DMS114 treated with DMSO at 0.1 percent for 48 hours (cell line): ENCODE results near the gene CAMTA1.

Source experiments
- DNase-seq: peaks from one replicate; lab custom pipeline; 2025; ENCODE audit not compliant: unreplicated experiment; lab: John Stamatoyannopoulos, UW

The CAMTA1 gene

DNA sequence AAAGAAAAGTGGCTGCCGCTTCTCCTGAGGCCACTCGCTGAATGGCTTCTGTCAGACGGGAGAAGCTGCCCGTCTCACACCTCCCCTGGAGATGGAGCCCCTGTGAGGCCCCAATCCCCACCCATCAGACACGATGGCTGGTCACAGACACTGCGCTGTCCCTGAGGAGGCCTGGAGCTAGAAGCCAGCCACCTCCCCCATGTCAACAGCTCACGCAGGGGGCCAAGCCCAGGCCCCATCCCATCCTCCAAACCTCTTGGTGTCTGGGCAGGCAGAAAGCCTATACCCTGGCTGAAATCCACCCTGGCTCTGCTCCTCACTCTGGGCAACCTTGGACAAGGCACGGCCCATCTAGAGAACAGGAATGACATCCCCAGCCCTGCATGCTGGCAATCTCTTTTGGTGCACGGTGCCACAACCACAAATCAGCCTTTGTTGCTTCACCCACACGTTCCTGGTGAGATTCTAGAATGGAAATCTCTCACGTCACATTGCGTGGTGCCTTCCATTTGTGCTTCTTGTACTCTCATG lies 711.9 kb downstream of the CAMTA1 start:
- no peak for DNase-seq

- DNase-seq = no peak
Measured at GRCh38 chr1:7500381-7501083, 715.3 kb downstream of the CAMTA1 start.

DNA sequence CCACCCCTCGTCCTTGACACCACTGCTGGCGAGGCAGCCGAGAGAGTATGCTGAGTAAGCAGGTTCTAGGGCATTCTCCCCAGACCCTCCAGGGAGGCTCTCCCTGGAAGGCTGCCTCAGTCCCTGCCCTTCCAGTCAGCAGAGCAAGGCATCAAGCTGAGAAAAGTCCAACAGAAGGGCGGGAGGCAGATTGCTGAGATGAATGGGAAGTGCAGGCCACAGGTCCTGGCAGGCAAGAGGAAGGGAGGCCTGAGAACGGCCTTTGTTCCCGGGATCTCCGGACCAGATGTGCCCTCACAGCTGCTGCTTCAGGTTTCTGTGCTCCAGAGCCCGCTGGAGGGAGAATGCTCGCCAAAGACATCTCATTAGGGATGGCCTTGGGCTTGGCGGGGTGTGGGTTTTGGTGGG lies 715.8 kb downstream of the CAMTA1 start:
- no peak for DNase-seq

DNA sequence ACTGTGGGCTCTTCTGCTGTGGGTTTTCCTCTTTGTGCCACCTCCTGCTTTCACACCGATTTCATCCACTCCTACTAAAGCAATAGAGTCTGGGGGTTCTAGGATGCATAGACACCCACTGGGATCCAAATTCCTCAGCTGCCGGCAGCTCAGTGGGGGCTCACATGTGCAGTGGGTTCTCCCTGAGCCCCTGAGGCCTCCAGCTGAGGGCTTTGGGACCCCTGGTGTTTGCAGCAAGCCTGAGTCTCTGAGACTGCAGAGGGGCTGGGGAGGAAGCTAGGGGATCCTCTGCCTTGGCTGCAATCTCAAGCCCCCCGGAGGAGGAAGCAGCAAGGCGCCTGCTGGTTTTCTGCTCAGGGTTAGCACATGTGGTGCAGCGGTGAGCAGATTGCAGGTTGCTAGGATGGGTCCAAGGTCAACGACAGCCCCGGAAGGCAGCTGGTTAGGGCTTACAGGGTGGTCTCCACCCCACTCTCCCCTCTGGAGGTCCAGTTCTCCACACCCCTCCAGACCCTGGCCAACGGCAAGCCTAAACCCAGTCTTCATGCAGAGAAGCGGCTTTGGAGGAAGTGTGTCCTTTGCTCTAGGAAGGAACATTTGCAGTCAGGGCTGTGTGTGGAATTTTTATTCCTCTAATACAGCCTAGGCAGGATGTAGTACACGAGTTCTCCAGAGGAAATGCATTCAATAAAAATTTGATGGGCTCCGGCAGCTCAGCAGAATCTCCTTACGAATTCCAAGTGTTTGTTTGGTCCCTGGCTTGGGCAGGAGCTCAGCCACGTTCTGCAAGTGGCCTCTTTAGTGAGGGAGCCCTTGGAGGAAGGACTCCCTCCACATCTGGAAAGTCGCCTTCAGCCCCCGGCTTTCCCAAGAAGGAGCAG lies 716.7 kb downstream of the CAMTA1 start:
- no peak for DNase-seq

DNA sequence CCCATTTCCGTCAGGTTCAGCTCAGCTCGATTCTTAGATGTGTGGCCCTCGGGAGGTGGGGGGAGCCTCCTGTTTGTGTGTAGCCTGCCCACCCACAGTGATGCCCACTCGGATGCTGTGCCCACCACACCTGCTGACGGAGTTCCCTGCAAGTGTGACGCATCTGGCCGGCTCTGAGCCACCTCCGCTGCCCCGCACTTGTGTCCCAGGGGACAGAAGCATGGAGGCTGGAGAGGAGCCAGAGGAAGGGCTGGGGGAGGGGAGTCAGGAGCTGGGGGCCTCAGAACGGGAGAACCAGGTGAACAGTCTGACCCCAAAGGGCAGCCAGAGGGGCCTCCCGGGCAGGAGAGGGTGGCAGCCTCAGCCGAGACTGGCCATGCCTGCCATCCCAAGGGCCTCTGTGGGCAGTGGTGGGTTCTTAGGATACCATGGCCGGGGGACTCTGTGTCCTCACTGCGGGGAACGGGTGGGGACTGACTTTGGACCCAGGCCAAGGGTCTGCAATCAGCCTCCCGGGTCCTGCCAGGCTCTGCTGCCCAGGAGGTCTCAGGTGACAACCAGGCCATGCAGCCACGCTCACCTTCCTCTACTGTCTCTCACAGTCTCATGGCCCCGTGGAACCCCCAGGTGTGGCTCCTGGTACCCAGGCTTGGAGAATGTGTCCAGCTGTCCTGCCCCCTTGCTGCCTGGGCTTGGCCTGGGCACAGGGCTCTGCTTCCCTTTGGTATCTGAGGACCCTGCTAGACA lies 718.6 kb downstream of the CAMTA1 start:
- no peak for DNase-seq

- DNase-seq = no peak
Measured at GRCh38 chr1:7504438-7504720, 719.1 kb downstream of the CAMTA1 start.

DNA sequence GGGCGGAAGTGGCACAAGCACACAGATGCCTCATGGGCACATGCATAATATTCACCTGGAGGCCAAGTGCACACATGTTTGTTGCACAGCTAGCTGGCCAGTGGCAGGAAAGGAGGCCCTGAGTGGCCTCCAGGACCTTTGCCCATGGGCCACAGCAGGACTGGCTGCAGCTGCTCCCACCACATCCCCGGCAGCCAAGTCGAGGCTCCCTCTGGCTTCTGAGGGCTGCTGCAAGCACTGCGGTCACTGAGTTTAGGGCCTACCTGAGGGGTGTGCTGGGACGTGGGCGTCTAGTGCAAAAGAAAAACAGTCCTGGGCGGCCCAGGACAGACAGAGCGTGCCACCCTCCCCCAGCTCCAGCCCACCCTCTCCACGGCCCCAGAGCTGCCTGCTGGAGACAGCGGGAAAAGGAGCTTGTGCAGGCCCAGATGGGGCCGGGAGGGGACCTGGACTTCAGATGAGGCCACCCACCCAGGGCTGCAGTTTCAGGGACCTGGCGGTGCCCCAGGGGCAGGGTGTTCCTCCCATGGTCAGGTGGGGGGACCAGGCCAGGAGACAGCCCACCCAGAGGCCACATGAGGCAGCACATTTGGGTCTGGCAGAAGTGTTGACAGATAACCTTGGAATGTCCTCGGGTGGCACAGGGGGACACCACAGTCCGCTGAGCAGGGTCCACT lies 720.0 kb downstream of the CAMTA1 start:
- DNase-seq = no peak

GRCh38 chr1:7505771-7506453 lies 720.7 kb downstream of the CAMTA1 start:
- DNase-seq = no peak

- DNase-seq = no peak
Measured at GRCh38 chr1:7506454-7507284, 721.4 kb downstream of the CAMTA1 start.

DNA sequence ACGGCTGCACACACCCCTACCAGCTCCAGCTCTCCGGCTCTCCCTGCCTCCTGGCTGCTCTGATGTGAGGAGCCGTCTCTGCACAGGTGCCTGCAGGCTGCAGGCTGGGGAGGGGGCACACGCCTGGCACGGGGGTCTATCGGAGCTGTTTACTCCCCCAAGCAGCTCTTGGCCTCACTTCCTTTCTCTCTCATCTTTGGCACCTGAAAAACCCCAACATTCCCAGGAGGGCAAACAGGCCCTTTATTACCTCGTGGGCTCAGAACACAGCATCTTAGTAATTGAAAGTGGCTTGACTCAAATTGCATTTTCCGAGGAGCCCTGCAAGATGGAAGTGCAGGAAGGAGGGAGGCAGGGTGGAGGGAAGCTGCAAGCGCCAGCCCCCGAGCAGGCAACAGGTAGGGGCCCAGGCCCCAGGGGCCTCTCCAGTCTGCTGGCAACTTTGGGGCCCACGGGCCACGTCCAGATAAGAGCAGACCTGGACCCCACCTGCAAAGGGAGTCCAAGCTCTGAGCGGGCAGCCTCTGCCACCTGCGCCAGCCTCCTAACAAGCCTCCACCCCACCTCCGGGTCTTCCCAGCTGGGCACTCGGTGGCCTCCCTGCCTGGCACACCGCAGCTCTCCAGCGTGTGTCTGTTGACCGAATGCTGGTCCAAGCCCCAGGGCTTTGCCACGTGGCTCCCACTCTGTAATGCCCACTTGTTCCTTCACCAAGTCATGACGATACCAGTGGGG lies 722.2 kb downstream of the CAMTA1 start:
- DNase-seq = no peak

- DNase-seq = no peak
Measured at GRCh38 chr1:7508052-7508933, 723.0 kb downstream of the CAMTA1 start.

GRCh38 chr1:7508934-7509519 lies 723.8 kb downstream of the CAMTA1 start:
- no peak for DNase-seq

DNA sequence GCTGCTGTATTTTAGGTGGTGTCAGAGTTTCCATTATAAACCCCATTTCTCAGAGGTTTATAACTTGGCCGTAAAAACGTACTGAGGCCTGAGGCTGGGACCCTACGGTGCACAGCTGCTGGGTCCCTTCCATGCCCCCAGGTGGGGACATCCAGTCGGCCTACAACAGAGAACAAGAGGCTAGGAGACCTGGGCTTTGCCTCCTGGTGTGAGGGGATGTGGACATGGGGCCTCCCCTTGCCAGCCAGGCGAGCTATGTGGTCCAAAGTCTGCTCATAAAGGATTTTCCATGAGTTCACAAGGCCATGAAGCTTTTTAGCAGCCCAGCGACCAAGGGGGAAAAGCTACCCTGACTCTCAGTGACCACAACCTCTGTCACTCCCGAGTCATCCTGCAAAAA lies 724.3 kb downstream of the CAMTA1 start:
- DNase-seq = no peak

- no peak for DNase-seq
Measured at GRCh38 chr1:7510389-7510931, 725.2 kb downstream of the CAMTA1 start.

- DNase-seq = no peak
Measured at GRCh38 chr1:7511381-7511780, 726.1 kb downstream of the CAMTA1 start.

DNA sequence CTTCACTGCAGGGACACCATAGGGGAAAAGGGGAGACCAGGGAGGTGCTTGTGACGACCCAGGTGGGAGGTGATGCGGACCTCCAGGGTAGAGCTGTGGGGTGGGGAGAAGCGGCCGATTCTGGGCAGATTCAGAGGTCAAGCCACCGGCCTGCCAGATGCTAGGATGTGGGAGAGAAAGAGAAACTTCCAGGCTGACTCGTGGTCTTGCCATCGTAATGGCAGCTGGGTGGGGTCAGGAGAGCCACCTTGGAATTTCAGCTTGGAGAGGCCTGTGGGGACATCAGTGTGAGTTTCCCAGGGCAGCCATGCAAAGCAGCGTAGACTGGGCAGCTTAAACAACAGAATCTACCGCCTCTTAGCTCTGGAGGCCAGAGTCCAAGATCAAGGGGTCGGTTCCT lies 727.8 kb downstream of the CAMTA1 start:
- no peak for DNase-seq

DNA sequence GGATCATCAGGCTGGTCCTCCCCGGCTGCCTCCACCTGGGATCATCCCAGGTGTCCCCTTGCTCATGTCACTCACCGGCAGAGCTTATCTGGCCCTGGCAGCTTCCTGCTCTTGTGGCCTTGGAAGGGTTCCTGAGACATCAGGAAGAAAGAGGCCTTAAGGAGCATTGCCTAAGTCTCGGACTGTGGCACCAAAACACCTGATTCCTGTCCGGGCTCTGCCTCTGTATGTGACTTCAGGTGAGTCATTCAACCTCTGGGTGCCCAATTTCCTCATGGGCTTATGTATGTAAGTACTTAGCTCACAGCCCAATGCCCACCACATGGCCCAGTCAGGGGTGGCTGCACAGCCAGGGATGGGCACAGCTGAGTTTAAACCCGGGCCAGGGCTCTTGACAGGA lies 729.9 kb downstream of the CAMTA1 start:
- no peak for DNase-seq
